Measurements from ENCODE around the gene ITGAD.
"Not testable (repeated sequence)": the region's sequence is repeated elsewhere in the genome, so short reads cannot be mapped to it uniquely, and the experiment has no call there.

ITGAD gene

GRCh38 chr16:31404353-31405064 is 11.4 kb downstream of the ITGAD start:
- DNase-seq, result no peak

- DNase-seq, result no peak
These were observed 14.3 kb downstream of the ITGAD start for GRCh38 chr16:31407406-31407805.

GRCh38 chr16:31409433-31409832 is 16.3 kb downstream of the ITGAD start:
- no peak for DNase-seq

- DNase-seq, result no peak
These were observed 16.9 kb downstream of the ITGAD start for GRCh38 chr16:31410082-31410481.

GRCh38 chr16:31411024-31411844 is 18.1 kb downstream of the ITGAD start:
- DNase-seq, result no peak

GRCh38 chr16:31412750-31413149 is 19.6 kb downstream of the ITGAD start:
- DNase-seq, result no peak

- DNase-seq, result no peak
These were observed 20.2 kb downstream of the ITGAD start for GRCh38 chr16:31413381-31413780.

- DNase-seq, result no peak
These were observed 20.8 kb downstream of the ITGAD start for GRCh38 chr16:31413943-31414342.

- no peak for DNase-seq
These were observed 21.6 kb downstream of the ITGAD start for GRCh38 chr16:31414706-31415105.

- no peak for DNase-seq
These were observed 23.2 kb downstream of the ITGAD start for GRCh38 chr16:31416371-31416770.

- not testable (repeated sequence) for DNase-seq
These were observed 23.9 kb downstream of the ITGAD start for GRCh38 chr16:31417036-31417435.

- DNase-seq, result no peak
These were observed 24.8 kb downstream of the ITGAD start for GRCh38 chr16:31417916-31418315.

- no peak for DNase-seq
These were observed 26.9 kb downstream of the ITGAD start for GRCh38 chr16:31420037-31420436.

- DNase-seq, result no peak
These were observed 28.5 kb downstream of the ITGAD start for GRCh38 chr16:31421587-31421986.

GRCh38 chr16:31423241-31423640 is 30.1 kb downstream of the ITGAD start:
- no peak for DNase-seq

GRCh38 chr16:31423801-31424200 is 30.7 kb downstream of the ITGAD start:
- no peak for DNase-seq

GRCh38 chr16:31427441-31428278 is 34.5 kb downstream of the ITGAD start:
- peak; percentile 55 for DNase-seq

- no peak for DNase-seq
These were observed 35.1 kb downstream of the ITGAD start, which contains the start of gene COX6A2 for GRCh38 chr16:31428279-31428597. TSS of gene COX6A2 (minus strand) at chr16:31428360. CDS start at chr16:31428325, 35 bp downstream.

GRCh38 chr16:31428638-31429247 is 35.6 kb downstream of the ITGAD start:
- DNase-seq, result no peak

- no peak for DNase-seq
These were observed 36.2 kb downstream of the ITGAD start for GRCh38 chr16:31429314-31429713.

- DNase-seq, result no peak
These were observed 36.7 kb downstream of the ITGAD start for GRCh38 chr16:31429796-31430195.

- no peak for DNase-seq
These were observed 37.4 kb downstream of the ITGAD start for GRCh38 chr16:31430380-31431052.

Data from midbrain (tissue), 1 donor.